Measurements from ENCODE around the gene TP53. TPM values are rescaled to one million over a fixed set of nuclear protein-coding genes. Genes with fewer than 3 reads are reported as not detected.

The TP53 gene
- 61.3 TPM for total RNA-seq
- polyA plus RNA-seq: 10 to 100 TPM; 29.4 to 35.1 (median 32.1) TPM

DNA sequence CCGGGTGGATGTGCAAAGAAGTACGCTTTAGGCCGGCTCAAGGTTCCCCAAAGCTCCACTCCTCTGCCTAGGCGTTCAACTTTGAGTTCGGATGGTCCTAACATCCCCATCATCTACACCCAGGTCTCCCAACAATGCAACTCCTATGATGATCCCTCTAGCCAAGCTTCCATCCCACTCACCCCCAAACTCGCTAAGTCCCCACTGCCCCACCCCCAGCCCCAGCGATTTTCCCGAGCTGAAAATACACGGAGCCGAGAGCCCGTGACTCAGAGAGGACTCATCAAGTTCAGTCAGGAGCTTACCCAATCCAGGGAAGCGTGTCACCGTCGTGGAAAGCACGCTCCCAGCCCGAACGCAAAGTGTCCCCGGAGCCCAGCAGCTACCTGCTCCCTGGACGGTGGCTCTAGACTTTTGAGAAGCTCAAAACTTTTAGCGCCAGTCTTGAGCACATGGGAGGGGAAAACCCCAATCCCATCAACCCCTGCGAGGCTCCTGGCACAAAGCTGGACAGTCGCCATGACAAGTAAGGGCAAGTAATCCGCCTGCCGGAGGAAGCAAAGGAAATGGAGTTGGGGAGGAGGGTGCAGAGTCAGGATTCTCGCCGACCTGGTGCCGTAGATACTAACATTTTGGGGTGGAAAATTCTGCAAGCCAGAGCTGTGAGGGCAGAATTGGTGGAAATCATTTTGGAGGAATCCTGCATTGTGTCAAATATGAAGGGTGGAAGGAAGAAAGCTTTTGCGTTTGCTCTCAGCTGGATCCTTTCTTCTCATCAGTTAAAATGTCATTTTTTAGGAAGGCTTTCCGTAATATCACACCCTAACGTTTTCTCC, at the start of gene TP53:
Gene TP53, minus strand, starts transcription at position 419 of the 836 bp plus-strand sequence. CDS start 10,896 bp downstream, outside the sequence.
- Histone ChIP-seq H3K4me1 (ENCODE audit: control insufficient read depth, insufficient read depth, low read length, poor library complexity, severe bottlenecking) (peaks cover 35% of the 10 kb centered on the region), H3K36me3 (ENCODE audit: control insufficient read depth, insufficient read depth, low read length) (no peaks in the 10 kb centered on the region), H3K27me3 (ENCODE audit: control insufficient read depth, insufficient read depth, low read length) (no peaks in the 10 kb centered on the region), H3K27ac (ENCODE audit: insufficient read depth, low read length, poor library complexity, severe bottlenecking) (peak within 1 kb of the TSS; percentile 96), H3K4me3 (ENCODE audit: low read depth, low read length) (peak within 1 kb of the TSS; percentile 98), H3K9me3 (ENCODE audit: control insufficient read depth in 2 of 2, low read length in 2 of 2) (no peaks in the 10 kb centered on the region)
- Mint-ChIP-seq H3K9me3 (no peaks in the 10 kb centered on the region), H3K4me3 (peak within 1 kb of the TSS; percentile 96 to 99 (median 97)), H3K4me1 (peaks cover 9 to 61% (median 33%) of the 10 kb centered on the region in 4 donors), H3K36me3 (peaks cover 7% of the 10 kb centered on the region), H3K27ac (peak within 1 kb of the TSS; percentile 99 to 100 (median 99)), H3K27me3 (peaks cover 7% of the 10 kb centered on the region)
- DNase-seq (peak; percentile 86 to 96 (median 90)), ATAC-seq (ENCODE audit: low read depth in 2 of 2) (peak; percentile 48 to 54)

DNA sequence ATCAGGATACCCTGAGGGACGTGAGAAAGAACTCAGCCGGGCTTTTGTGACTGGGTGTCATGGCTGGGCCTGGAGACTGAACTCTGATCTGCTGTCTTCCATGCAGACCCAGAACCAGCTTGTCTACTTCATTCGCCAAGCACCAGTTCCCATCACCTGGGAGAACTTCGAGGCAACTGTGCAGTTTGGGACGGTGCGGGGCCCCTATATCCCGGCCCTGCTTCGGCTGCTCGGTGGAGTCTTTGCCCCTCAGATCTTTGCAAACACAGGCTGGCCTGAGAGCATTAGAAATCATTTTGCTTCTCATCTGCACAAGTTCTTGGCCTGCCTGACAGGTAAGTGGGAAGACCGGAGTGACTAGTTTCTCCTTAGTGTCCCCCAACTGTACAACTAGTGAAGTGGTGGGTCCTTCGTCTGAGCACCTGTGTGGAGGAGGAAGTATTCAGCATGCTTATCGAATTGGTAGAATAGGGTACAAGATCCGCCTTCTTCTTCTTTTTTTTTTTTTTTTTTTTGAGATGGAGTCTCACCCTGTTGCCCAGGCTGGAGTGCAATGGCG, 45.8 kb upstream of the TP53 start:
- H3K27ac ChIP-seq (ENCODE audit: insufficient read depth, low read length, poor library complexity, severe bottlenecking): no peak overlapping the region
- Mint-ChIP-seq H3K36me3 (no peaks in the 10 kb centered on the region), H3K27me3 (peaks cover 21% of the 10 kb centered on the region), H3K9me3 (no peaks in the 10 kb centered on the region), H3K4me1 (no peaks in the 10 kb centered on the region), H3K4me3 (no peak overlapping the region), H3K27ac (no peak overlapping the region)
- no peaks in the 10 kb centered on the region for H3K36me3 ChIP-seq (ENCODE audit: control insufficient read depth, insufficient read depth, low read length)
- H3K4me1 ChIP-seq (ENCODE audit: control insufficient read depth, insufficient read depth, low read length, poor library complexity, severe bottlenecking): no peaks in the 10 kb centered on the region
- DNase-seq (no peak), ATAC-seq (ENCODE audit: low read depth in 2 of 2) (no peak)
- no peaks in the 10 kb centered on the region for H3K9me3 ChIP-seq (ENCODE audit: control insufficient read depth in 2 of 2, low read length in 2 of 2)
- peaks cover 4% of the 10 kb centered on the region for H3K27me3 ChIP-seq (ENCODE audit: control insufficient read depth, insufficient read depth, low read length)
- no peak overlapping the region for H3K4me3 ChIP-seq (ENCODE audit: low read depth, low read length)

DNA sequence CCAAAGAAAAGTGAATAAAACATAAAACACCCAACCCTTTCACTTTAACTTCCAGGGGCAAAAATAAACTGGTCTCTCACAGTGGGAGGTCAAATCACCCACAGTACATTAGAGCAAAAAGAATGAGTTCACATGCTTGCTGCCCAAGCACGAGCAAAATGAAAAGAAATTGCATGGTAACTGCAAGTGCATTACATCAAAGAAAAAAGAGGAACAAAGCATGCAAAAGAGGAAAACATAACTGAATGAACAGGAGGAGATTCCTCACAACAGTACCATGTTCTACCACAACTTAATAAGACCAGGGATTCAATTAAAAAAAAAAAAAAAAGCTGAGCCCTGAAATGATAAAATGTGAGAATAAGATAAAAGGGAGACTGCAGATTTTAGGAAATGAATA, 42.5 kb upstream of the TP53 start:
- H3K27me3 ChIP-seq (ENCODE audit: control insufficient read depth, insufficient read depth, low read length): peaks cover 1% of the 10 kb centered on the region
- H3K36me3 ChIP-seq (ENCODE audit: control insufficient read depth, insufficient read depth, low read length): no peaks in the 10 kb centered on the region
- Mint-ChIP-seq H3K4me3 (no peak overlapping the region), H3K27ac (no peak overlapping the region), H3K4me1 (no peaks in the 10 kb centered on the region), H3K9me3 (peaks cover 0 to 2% (median 0%) of the 10 kb centered on the region in 7 donors), H3K36me3 (no peaks in the 10 kb centered on the region), H3K27me3 (peaks cover 25% of the 10 kb centered on the region)
- H3K4me3 ChIP-seq (ENCODE audit: low read depth, low read length): no peak overlapping the region
- ATAC-seq (ENCODE audit: low read depth in 2 of 2) (no peak), DNase-seq (no peak)
- H3K4me1 ChIP-seq (ENCODE audit: control insufficient read depth, insufficient read depth, low read length, poor library complexity, severe bottlenecking): no peaks in the 10 kb centered on the region
- H3K27ac ChIP-seq (ENCODE audit: insufficient read depth, low read length, poor library complexity, severe bottlenecking): no peak overlapping the region
- H3K9me3 ChIP-seq (ENCODE audit: control insufficient read depth in 2 of 2, low read length in 2 of 2): no peaks in the 10 kb centered on the region

DNA sequence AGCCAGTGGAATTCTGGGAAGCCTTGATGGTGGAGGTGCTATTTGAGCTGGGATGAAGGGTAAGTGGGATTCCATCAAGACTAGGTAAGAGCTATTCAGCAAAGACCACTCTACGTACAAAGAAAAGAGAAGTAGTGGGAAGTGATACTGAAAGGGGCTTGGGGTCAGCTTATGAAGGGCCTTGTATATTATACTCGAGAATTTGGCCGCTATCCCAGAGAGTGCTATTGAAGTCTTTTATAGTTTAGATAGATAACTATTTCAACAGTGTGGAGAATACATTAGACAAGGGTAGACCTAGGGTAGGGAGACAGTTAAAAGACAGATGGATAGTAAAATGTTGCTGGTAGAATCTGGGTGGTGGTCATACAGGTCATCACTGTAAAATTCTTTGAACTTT, 40.6 kb upstream of the TP53 start:
- no peak overlapping the region for H3K4me3 Mint-ChIP-seq

DNA sequence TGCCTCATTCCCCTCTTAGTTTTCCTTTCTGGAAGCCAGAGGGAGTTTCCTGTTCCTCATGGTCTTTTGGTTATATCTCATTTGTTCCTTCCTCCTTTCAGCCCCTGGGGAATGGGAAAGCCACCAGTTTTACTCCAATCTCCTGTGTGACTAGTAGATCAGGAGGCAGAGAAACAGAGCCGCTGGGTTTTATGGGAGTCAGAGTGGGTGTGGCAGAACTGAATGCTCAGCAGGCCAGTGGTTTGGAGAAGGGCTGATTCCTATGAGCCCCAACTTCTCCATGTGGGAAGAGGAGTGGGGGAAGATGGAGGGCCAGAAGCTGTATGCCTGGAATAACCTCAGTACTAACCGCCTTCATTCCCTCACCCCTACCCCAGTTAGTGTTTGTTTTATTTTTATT, 34.3 kb upstream of the TP53 start:
- ATAC-seq (ENCODE audit: low read depth in 2 of 2) (no peak), DNase-seq (no peak)
- H3K27ac ChIP-seq (ENCODE audit: insufficient read depth, low read length, poor library complexity, severe bottlenecking): no peak overlapping the region
- Mint-ChIP-seq H3K27ac (no peak overlapping the region), H3K36me3 (no peaks in the 10 kb centered on the region), H3K4me3 (no peak overlapping the region), H3K27me3 (peaks cover 62% of the 10 kb centered on the region), H3K9me3 (peaks cover 0 to 4% (median 0%) of the 10 kb centered on the region in 7 donors), H3K4me1 (peaks cover 0 to 12% (median 6%) of the 10 kb centered on the region in 4 donors)
- H3K4me3 ChIP-seq (ENCODE audit: low read depth, low read length): no peak overlapping the region
- H3K4me1 ChIP-seq (ENCODE audit: control insufficient read depth, insufficient read depth, low read length, poor library complexity, severe bottlenecking): peaks cover 15% of the 10 kb centered on the region
- H3K27me3 ChIP-seq (ENCODE audit: control insufficient read depth, insufficient read depth, low read length): peaks cover 14% of the 10 kb centered on the region
- H3K9me3 ChIP-seq (ENCODE audit: control insufficient read depth in 2 of 2, low read length in 2 of 2): no peaks in the 10 kb centered on the region
- H3K36me3 ChIP-seq (ENCODE audit: control insufficient read depth, insufficient read depth, low read length): no peaks in the 10 kb centered on the region

More for the DNA sequence above, 40.6 kb upstream of the TP53 start:
- Mint-ChIP-seq H3K36me3 (no peaks in the 10 kb centered on the region), H3K27me3 (peaks cover 35% of the 10 kb centered on the region), H3K27ac (no peak overlapping the region), H3K9me3 (peaks cover 0 to 2% (median 0%) of the 10 kb centered on the region in 7 donors), H3K4me1 (no peaks in the 10 kb centered on the region)
- DNase-seq (no peak), ATAC-seq (ENCODE audit: low read depth in 2 of 2) (no peak)
- Histone ChIP-seq H3K27me3 (ENCODE audit: control insufficient read depth, insufficient read depth, low read length) (peaks cover 1% of the 10 kb centered on the region), H3K9me3 (ENCODE audit: control insufficient read depth in 2 of 2, low read length in 2 of 2) (no peaks in the 10 kb centered on the region), H3K4me3 (ENCODE audit: low read depth, low read length) (no peak overlapping the region), H3K27ac (ENCODE audit: insufficient read depth, low read length, poor library complexity, severe bottlenecking) (no peak overlapping the region), H3K4me1 (ENCODE audit: control insufficient read depth, insufficient read depth, low read length, poor library complexity, severe bottlenecking) (no peaks in the 10 kb centered on the region), H3K36me3 (ENCODE audit: control insufficient read depth, insufficient read depth, low read length) (no peaks in the 10 kb centered on the region)

DNA sequence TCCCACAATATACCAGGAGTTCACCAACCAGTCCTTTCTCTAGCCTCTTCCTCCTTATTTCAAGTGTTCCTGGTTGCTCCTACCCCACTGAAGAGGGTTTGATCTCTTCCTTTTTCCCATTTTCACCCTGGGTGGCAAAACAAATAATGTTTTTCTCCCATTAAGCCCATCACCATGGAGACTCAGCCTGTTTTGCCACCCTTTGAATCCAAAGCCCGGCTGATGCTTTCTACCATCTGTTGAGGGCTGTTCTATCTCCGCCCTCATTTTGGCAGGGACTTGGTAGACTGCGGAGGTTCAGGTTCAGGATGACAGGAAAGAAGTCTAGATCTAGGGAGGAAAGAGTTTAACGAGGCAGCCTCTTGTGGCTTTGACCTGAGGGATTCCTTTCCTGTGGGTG, 32.8 kb upstream of the TP53 start:
- H3K27ac ChIP-seq (ENCODE audit: insufficient read depth, low read length, poor library complexity, severe bottlenecking): no peak overlapping the region
- H3K9me3 Mint-ChIP-seq: peaks cover 0 to 3% (median 0%) of the 10 kb centered on the region in 7 donors
- peaks cover 27% of the 10 kb centered on the region for H3K27me3 ChIP-seq (ENCODE audit: control insufficient read depth, insufficient read depth, low read length)
- no peak overlapping the region for H3K27ac Mint-ChIP-seq
- no peak overlapping the region for H3K4me3 ChIP-seq (ENCODE audit: low read depth, low read length)
- no peaks in the 10 kb centered on the region for H3K36me3 Mint-ChIP-seq
- H3K36me3 ChIP-seq (ENCODE audit: control insufficient read depth, insufficient read depth, low read length): no peaks in the 10 kb centered on the region
- ATAC-seq (ENCODE audit: low read depth in 2 of 2) (no peak), DNase-seq (no peak)
- peaks cover 15% of the 10 kb centered on the region for H3K4me1 ChIP-seq (ENCODE audit: control insufficient read depth, insufficient read depth, low read length, poor library complexity, severe bottlenecking)
- no peaks in the 10 kb centered on the region for H3K9me3 ChIP-seq (ENCODE audit: control insufficient read depth in 2 of 2, low read length in 2 of 2)
- peaks cover 74% of the 10 kb centered on the region for H3K27me3 Mint-ChIP-seq
- peaks cover 0 to 16% (median 6%) of the 10 kb centered on the region in 4 donors for H3K4me1 Mint-ChIP-seq
- no peak overlapping the region for H3K4me3 Mint-ChIP-seq

DNA sequence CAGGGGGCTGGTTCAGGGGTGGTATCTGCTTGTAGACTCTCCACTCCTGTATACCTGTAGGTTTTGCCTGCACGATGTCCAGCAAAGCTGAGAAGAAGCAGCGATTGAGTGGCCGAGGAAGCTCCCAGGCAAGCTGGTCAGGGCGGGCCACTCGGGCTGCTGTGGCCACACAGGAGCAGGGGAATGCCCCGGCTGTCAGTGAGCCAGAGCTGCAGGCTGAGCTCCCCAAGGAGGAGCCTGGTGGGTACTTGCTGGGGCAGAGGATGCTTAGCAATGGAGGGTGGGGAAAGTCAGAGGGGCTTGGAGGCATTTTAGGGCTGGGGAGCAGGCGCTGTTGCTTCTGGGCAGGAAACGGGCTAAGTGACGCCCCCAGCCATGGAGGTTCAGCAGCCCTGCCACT, 32.4 kb upstream of the TP53 start:
- ATAC-seq (ENCODE audit: low read depth in 2 of 2): no peak

More for the DNA sequence above, 32.4 kb upstream of the TP53 start:
- H3K27me3 Mint-ChIP-seq: peaks cover 74% of the 10 kb centered on the region
- Histone ChIP-seq H3K36me3 (ENCODE audit: control insufficient read depth, insufficient read depth, low read length) (no peaks in the 10 kb centered on the region), H3K9me3 (ENCODE audit: control insufficient read depth in 2 of 2, low read length in 2 of 2) (no peaks in the 10 kb centered on the region), H3K27ac (ENCODE audit: insufficient read depth, low read length, poor library complexity, severe bottlenecking) (no peak overlapping the region), H3K27me3 (ENCODE audit: control insufficient read depth, insufficient read depth, low read length) (peaks cover 27% of the 10 kb centered on the region), H3K4me1 (ENCODE audit: control insufficient read depth, insufficient read depth, low read length, poor library complexity, severe bottlenecking) (peaks cover 15% of the 10 kb centered on the region), H3K4me3 (ENCODE audit: low read depth, low read length) (no peak overlapping the region)
- no peaks in the 10 kb centered on the region for H3K36me3 Mint-ChIP-seq
- no peak for DNase-seq
- peaks cover 0 to 16% (median 6%) of the 10 kb centered on the region in 4 donors for H3K4me1 Mint-ChIP-seq
- no peak overlapping the region for H3K27ac Mint-ChIP-seq
- peaks cover 0 to 3% (median 0%) of the 10 kb centered on the region in 7 donors for H3K9me3 Mint-ChIP-seq
- H3K4me3 Mint-ChIP-seq: no peak overlapping the region
